Measurements from ENCODE around the gene CLDN20.
"Not testable (repeated sequence)": the region's sequence is repeated elsewhere in the genome, so short reads cannot be mapped to it uniquely, and the experiment has no call there.

CLDN20 gene, protein sequence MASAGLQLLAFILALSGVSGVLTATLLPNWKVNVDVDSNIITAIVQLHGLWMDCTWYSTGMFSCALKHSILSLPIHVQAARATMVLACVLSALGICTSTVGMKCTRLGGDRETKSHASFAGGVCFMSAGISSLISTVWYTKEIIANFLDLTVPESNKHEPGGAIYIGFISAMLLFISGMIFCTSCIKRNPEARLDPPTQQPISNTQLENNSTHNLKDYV

DNA sequence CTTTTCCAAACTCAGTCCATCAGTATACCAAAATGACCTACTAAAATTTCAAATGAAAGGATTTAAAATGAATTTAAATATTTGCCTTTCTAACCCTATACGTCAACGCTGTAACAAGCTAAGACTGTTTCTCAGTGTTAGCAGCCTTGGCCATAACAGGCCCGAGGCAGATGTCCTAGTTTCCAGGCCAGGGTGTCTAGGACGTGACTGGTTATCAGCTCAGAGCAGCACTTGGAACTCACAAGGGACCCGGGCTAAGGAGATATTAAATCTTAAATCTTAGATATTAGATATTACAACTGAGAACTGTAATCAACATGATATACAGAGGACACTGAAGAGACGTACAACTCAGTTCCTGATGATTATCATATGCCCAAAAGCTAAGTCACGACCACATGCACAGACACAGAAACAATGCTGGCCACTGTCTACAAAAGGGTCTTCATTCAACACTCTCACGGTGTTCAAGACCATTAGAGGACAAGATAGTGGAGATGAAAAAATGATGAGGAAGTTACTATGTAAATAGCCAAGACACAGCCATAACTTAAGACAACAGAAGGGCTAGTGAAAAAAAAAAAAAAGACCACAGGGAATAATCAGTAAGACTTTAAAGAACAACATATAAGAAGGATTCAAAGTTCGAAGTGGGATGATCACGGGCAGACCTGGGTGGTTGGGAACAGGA is at the start of gene CLDN20:
TSS of gene CLDN20 (plus strand) at position 641 of the 691 bp plus-strand sequence. CDS start 11,707 bp downstream, outside the sequence.
- DNase-seq, result no peak

GRCh38 chr6:155215906-155216305 is 47.9 kb upstream of the CLDN20 start:
- no peak for DNase-seq

DNA sequence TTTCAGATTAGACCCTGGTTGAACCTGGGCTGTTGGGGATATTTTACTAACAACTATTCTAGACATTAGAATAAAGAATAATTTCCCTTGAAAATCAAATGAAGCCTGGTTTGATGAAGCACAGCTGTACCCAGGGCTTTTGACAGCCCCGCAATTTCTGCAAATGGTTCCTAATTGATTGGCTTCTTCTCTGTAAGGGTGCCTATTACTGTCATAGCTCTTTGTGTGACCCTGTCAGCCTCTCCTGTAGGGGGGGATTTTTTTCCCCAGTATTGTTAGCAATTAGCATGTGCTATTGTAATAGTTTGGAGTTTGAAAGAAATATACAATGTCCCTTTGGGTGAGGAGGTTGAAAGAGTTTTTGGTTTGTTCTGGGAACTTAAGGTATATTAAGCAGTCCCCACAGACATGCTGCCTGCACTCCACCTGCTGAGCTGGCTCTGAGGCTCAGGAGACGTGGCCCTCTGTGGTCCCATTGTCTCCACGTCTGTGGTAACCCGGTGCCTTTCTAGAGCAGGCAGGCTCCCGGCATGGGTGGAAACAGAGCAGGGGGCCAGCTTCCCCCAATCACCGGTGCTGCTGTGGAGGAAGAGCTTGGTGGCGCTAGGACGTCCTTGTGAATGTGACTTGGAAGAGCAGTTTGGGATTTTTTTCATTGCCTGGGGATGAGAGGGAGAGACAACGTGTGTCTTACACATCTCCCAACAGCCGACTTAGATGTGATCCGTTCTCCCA is 47.3 kb upstream of the CLDN20 start:
- DNase-seq, result no peak

- not testable (repeated sequence) for DNase-seq
Measured at GRCh38 chr6:155218711-155219110, 45.1 kb upstream of the CLDN20 start.

GRCh38 chr6:155219299-155219698 is 44.5 kb upstream of the CLDN20 start:
- no peak for DNase-seq

DNA sequence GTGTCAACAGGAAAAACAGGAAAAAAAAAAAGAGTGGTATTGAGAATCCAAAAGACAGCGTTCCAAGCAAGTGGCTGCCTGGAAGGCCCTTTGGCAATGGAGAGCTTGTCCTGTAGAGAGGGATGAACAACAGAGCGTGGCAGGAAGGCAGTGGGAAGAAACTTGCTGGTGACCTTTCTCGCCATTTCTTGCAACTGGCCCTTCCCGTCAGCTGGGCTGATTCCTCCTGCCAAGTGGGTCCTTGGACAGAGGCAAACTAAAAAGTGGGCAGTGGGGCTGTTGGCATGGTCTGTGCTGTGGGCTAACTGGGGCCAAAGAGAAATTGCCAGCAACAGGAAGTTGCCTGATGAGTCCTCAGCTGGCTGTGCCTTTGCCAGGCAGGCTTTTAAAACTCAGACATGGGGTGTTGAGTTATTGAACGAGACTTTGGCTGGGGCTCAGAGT is 43.9 kb upstream of the CLDN20 start:
- no peak for DNase-seq

- DNase-seq, result no peak
Measured at GRCh38 chr6:155221086-155221485, 42.7 kb upstream of the CLDN20 start.

- no peak for DNase-seq
Measured at GRCh38 chr6:155222506-155222905, 41.3 kb upstream of the CLDN20 start.

GRCh38 chr6:155223646-155224451 is 40.0 kb upstream of the CLDN20 start:
- no peak for DNase-seq

DNA sequence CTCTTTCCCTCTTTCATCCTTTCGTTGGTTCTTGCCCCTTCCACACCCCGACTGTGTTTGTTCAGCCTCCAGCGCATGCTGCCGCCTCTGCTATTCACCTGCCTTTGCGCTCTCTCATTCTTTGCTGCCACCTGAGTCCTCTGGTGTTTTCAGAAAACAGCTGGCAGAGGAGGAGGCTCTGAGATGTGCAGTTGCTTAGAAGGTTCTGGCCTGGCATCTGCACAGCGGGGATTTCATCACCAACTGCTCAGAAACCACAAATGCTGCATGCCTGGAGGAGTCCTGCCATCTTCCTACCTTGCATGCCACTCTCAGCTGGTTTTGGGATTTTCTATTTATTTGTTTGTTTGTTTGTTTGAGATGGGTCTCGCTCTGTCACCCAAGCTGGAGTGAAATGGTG is 39.2 kb upstream of the CLDN20 start:
- DNase-seq, result no peak

- DNase-seq, result no peak
Measured at GRCh38 chr6:155227046-155227445, 36.8 kb upstream of the CLDN20 start.

- DNase-seq, result no peak
Measured at GRCh38 chr6:155228546-155229166, 35.2 kb upstream of the CLDN20 start.

- DNase-seq, result not testable (repeated sequence)
Measured at GRCh38 chr6:155230975-155231374, 32.8 kb upstream of the CLDN20 start.

- DNase-seq, result no peak
Measured at GRCh38 chr6:155232848-155233247, 31.0 kb upstream of the CLDN20 start.

- no peak for DNase-seq
Measured at GRCh38 chr6:155234167-155234566, 29.6 kb upstream of the CLDN20 start.

DNA sequence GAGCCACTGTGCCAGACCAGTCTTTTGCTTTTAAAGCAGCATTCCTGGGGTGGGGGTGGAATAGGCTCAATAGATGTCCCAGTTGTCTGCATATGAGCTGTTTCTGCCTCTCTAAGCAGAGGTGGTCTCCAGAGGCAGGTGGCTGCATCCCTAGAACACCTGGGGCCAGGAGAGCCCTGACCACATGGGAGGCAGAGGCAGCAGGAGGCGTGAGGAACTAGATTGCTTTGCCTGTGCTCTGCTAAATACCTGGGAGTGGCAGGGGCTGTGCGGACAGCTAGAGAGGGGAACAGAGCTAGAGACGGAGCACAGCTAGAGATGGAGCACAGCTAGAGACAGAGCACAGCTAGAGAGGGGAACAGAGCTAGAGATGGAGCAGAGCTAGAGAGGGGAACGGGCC is 29.1 kb upstream of the CLDN20 start:
- no peak for DNase-seq

DNA sequence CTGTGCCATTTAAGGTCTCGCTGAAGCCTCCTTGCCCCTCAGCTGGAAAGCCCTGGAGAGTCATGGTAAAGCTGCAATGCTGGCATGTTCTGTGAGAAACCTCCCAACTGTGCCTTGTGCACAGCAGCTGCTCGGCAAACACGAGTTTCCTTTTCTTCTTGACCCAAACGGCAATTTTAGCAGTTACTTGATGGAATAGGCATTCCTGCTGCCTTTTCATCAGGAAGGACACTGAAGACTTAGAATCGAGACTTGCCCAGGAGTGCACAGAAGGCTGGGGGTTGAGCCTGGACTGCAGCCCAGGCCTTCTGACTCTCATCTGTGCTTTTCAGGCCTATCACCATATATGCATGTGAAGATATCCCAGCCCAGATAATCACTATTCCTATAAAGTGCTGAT is 28.7 kb upstream of the CLDN20 start:
- DNase-seq, result no peak

- DNase-seq, result no peak
Measured at GRCh38 chr6:155237613-155238012, 26.2 kb upstream of the CLDN20 start.

DNA sequence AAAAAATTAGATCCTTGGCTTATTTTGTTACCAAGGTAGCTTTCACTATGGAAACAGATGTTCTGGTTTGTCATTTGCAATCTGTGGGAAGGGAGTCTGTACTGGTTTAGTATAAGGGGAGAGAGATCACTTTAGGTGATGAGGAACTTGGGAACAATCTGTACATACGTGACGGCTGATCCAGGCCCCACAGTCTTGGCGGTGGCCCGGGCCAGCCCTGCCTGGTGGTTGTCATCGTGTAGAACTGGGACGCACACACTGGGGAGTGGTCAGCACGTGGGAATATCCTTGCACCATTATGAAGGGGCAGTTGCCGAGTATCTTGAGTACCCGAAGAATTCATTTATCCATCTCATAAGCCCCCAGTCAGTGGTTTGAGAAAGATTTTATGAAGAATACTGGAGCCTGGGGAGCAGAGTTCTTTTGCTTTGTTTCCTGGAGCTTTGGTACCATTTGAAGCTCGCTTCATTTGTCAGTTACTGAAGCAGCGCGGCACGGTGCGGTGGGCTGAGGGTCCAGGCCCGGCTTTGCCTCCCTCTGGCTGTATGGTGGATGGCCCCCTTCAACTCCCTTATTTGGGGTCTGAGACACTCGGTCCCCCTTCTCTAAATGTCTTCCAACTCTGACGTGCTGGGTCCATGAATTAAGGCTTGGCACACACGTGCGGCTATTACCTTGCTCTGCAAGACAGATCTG is 22.8 kb upstream of the CLDN20 start:
- DNase-seq, result no peak

DNA sequence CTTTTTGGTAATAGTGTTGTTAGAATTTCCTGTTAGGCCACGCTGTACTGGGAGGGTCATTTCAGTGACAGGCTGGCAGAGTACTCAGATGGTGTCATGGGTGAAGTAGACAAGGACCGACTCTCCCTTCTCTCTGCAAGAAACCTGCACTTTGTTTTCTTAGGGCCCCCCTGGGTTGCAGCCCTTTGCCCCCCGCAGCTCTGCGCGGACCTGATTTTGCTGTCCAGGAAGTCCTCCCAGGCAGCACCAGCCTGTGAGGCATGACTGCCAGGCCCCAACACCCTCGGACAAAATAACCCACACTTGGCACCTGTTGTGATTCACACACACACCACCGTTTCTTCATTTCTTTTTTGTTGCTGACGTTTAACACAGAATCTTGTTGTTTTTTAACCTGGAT is 21.8 kb upstream of the CLDN20 start:
- no peak for DNase-seq

DNA sequence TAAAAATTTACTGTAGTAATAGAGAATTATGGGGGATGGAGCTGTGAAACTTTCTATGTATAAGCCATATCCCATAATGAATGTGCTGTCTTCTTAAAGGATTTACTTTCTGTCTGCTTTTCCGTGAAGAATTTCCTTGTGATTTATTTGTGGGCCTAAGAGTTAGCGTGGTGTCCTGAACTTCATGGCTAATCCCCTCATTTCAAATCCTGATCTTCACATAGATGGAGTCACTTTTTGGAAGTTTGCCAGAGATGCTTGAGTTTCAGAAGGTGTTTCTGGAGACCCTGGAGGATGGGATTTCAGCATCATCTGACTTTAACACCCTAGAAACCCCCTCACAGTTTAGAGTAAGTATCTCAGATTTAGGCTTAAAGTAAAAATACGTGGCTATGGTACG is 19.4 kb upstream of the CLDN20 start:
- DNase-seq, result no peak

- no peak for DNase-seq
Measured at GRCh38 chr6:155245193-155245592, 18.6 kb upstream of the CLDN20 start.
